Measurements from ENCODE around the gene ZFP57.

- no peak for TF ChIP-seq TCF12 (IDR thresholded peaks at IDR 0.05; ENCODE audit: low read depth)
- TF ChIP-seq CEBPB (IDR thresholded peaks at IDR 0.05), result no peak
- no peak for TF ChIP-seq CREB1 (IDR thresholded peaks at IDR 0.05; ENCODE audit: low read depth)
- no peak for TF ChIP-seq RAD21 (IDR thresholded peaks at IDR 0.05; ENCODE audit: low read depth)
- TF ChIP-seq MAX (IDR thresholded peaks at IDR 0.05), result no peak
- TF ChIP-seq EP300 (IDR thresholded peaks at IDR 0.05; ENCODE audit: borderline replicate concordance), result no peak
- TF ChIP-seq EGR1 (IDR thresholded peaks at IDR 0.05), result no peak
- TF ChIP-seq ZBTB7A (IDR thresholded peaks at IDR 0.05; ENCODE audit: low read depth), result no peak
- TF ChIP-seq TAF1 (IDR thresholded peaks at IDR 0.05; ENCODE audit: low read depth), result no peak
- TF ChIP-seq FOXM1 (IDR thresholded peaks at IDR 0.05; ENCODE audit: borderline replicate concordance, low read depth), result no peak
- no peak for TF ChIP-seq NFIC (IDR thresholded peaks at IDR 0.05)
- no peak for TF ChIP-seq USF1 (IDR thresholded peaks at IDR 0.05)
- TF ChIP-seq YY1 (IDR thresholded peaks at IDR 0.05; ENCODE audit: low read depth), result no peak
Observed at GRCh38 chr6:29637247-29637646, 43.7 kb downstream of the ZFP57 start.

Data from Ishikawa (cell line).